ENCODE measurements around the gene PRR36. TPM values are rescaled to one million over a fixed set of nuclear protein-coding genes. Genes with fewer than 3 reads are reported as not detected.
A peak's percentile ranks its signal among the peaks of the same experiment; 100 is the strongest.

PRR36 gene
- total RNA-seq, 1 experiment from 2014 or later, result 21.9 TPM

DNA sequence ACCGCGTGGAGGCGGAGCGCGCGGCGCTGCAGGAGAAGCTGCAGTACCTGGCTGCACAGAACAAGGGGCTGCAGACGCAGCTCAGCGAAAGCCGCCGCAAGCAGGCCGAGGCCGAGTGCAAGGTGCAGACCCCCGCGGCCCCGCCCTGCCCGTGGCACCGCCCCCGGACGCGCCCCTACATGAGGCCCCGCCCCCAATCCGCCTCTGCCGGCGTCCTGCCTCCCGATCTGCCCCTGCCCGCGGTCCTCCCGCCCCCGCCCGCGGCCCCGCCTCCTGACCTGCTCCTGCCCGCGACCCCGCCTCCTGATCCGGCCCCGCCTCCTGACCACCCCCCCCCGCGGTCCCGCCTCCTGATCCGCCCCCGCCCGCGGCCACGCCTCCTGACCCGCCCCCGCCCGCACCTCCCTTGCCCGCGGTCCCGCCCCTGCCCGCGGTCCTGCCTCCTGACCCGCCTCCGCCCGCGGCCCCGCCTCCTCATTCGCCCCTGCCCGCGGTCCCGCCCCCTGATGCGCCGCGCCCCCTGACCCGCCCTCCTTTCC, 11.7 kb downstream of the PRR36 start:
- TF ChIP-seq ZNF423 (CRISPR knock-in tag; IDR thresholded peaks at IDR 0.05) (no peak), SP1 (CRISPR knock-in tag; conservative IDR thresholded peaks at IDR 0.05) (peak; percentile 60; the same call in 1 of the 2 replicates), ZNF263 (CRISPR knock-in tag; IDR thresholded peaks at IDR 0.05; ENCODE audit: low read depth) (0 out of 2 replicates have a peak, but pooled peaks have one; percentile 82)
- no peaks in the 10 kb centered on the region for H3K36me3 Mint-ChIP-seq
- peaks cover 21% of the 10 kb centered on the region for H3K4me1 Mint-ChIP-seq
- no peak overlapping the region for H3K27ac Mint-ChIP-seq
- ChIA-PET CTCF (interaction anchor here (0.9 to 4.5 kb wide), 25 partner anchors 10 to 294 kb away, joined by 3 to 45 read pairs (median 8); partner anchors contain the start of genes LRRC8E, MAP2K7, PRR36 and SNAPC2), POLR2A (interaction anchor here (1.0 to 1.9 kb wide), 6 partner anchors 9 to 59 kb away, joined by 3 to 8 read pairs (median 4); partner anchors contain the start of gene MAP2K7)
- ATAC-seq, result peak; percentile 71
- peak overlapping the region; percentile 79 for H3K4me3 Mint-ChIP-seq
- DNase-seq (ENCODE audit: low spot score), result peak; percentile 99
- peaks cover 77% of the 10 kb centered on the region for H3K27me3 Mint-ChIP-seq (ENCODE audit: low read depth)
- H3K9me3 Mint-ChIP-seq, result no peaks in the 10 kb centered on the region

DNA sequence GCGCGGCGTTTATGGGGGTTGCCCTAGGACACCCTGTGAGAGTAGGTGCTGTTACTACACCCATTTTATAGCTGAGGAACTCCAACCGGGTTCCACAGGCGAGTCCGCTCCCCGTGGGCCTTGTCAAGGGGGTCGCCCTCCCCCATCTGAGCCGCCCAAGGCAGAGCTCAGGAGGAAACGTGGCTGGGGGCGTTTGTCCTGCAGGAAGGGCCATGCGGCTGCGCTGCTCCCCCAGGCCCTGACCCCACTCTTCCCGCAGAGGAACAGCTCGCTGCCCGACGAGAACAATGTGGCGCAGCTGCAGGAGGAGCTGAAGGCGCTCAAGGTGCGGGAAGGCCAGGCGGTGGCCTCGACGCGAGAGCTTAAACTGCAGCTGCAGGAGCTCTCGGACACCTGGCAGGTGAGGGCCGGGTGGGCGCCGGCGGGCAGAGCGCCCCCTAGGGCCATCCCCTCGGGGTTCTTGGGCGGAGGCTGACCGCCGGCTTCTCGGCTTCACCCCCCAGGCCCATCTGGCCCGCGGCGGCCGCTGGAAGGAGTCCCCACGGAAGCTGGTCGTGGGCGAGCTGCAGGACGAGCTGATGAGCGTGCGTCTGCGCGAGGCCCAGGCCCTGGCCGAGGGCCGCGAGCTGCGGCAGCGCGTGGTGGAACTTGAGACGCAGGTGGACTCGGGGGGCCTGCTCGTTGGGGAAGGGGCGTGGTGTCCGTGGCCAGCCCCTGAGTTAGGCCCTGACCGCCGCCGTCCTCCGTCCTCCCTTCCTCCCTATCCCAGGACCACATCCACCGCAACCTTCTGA, 12.4 kb downstream of the PRR36 start:
- no peaks in the 10 kb centered on the region for H3K9me3 Mint-ChIP-seq
- H3K4me3 Mint-ChIP-seq, result peak overlapping the region; percentile 79
- peaks cover 21% of the 10 kb centered on the region for H3K4me1 Mint-ChIP-seq
- peak; percentile 60 for DNase-seq (ENCODE audit: low spot score)
- H3K27ac Mint-ChIP-seq, result no peak overlapping the region
- ChIA-PET POLR2A (interaction anchor here (0.6 to 1.9 kb wide), 9 partner anchors 9 to 138 kb away, joined by 3 to 11 read pairs (median 4); partner anchors contain the start of genes MAP2K7 and TIMM44), CTCF (interaction anchor here (0.6 to 4.5 kb wide), 32 partner anchors 7 to 1401 kb away, joined by 3 to 45 read pairs (median 6); partner anchors contain the start of genes LRRC8E, MAP2K7, PET100 and PRR36)
- H3K36me3 Mint-ChIP-seq, result no peaks in the 10 kb centered on the region
- ATAC-seq, result peak; percentile 2
- H3K27me3 Mint-ChIP-seq (ENCODE audit: low read depth), result peaks cover 77% of the 10 kb centered on the region
- TF ChIP-seq, protein P1, sequence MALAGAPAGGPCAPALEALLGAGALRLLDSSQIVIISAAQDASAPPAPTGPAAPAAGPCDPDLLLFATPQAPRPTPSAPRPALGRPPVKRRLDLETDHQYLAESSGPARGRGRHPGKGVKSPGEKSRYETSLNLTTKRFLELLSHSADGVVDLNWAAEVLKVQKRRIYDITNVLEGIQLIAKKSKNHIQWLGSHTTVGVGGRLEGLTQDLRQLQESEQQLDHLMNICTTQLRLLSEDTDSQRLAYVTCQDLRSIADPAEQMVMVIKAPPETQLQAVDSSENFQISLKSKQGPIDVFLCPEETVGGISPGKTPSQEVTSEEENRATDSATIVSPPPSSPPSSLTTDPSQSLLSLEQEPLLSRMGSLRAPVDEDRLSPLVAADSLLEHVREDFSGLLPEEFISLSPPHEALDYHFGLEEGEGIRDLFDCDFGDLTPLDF (CRISPR knock-in tag; IDR thresholded peaks at IDR 0.05), result 0 out of 2 replicates have a peak, but pooled peaks have one; percentile 60
- no peak for TF ChIP-seq CREM (CRISPR knock-in tag; IDR thresholded peaks at IDR 0.05)
- no peak; the same call in 1 of the 2 replicates for TF ChIP-seq STAT6 (CRISPR knock-in tag; conservative IDR thresholded peaks at IDR 0.05; ENCODE audit: low read depth)
- TF ChIP-seq, protein P2, sequence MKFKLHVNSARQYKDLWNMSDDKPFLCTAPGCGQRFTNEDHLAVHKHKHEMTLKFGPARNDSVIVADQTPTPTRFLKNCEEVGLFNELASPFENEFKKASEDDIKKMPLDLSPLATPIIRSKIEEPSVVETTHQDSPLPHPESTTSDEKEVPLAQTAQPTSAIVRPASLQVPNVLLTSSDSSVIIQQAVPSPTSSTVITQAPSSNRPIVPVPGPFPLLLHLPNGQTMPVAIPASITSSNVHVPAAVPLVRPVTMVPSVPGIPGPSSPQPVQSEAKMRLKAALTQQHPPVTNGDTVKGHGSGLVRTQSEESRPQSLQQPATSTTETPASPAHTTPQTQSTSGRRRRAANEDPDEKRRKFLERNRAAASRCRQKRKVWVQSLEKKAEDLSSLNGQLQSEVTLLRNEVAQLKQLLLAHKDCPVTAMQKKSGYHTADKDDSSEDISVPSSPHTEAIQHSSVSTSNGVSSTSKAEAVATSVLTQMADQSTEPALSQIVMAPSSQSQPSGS (CRISPR knock-in tag; IDR thresholded peaks at IDR 0.05; ENCODE audit: borderline replicate concordance, low read depth), result no peak
- TF ChIP-seq MYBL2 (CRISPR knock-in tag; IDR thresholded peaks at IDR 0.05), result no peak
- TF ChIP-seq, protein P3, sequence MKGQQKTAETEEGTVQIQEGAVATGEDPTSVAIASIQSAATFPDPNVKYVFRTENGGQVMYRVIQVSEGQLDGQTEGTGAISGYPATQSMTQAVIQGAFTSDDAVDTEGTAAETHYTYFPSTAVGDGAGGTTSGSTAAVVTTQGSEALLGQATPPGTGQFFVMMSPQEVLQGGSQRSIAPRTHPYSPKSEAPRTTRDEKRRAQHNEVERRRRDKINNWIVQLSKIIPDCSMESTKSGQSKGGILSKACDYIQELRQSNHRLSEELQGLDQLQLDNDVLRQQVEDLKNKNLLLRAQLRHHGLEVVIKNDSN (CRISPR knock-in tag; IDR thresholded peaks at IDR 0.05), result 0 out of 2 replicates have a peak, but pooled peaks have one; percentile 50
- no peak for TF ChIP-seq NR3C1 (CRISPR knock-in tag; conservative IDR thresholded peaks at IDR 0.05; ENCODE audit: low read depth)
- no peak for TF ChIP-seq PRDM15 (CRISPR knock-in tag; IDR thresholded peaks at IDR 0.05)
- peak; percentile 22; the same call in 1 of the 2 replicates for TF ChIP-seq CTCF (IDR thresholded peaks at IDR 0.05)
- TF ChIP-seq, protein P4, sequence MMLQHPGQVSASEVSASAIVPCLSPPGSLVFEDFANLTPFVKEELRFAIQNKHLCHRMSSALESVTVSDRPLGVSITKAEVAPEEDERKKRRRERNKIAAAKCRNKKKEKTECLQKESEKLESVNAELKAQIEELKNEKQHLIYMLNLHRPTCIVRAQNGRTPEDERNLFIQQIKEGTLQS (CRISPR knock-in tag; conservative IDR thresholded peaks at IDR 0.05), result no peak
- no peak for TF ChIP-seq NR2C2 (CRISPR knock-in tag; IDR thresholded peaks at IDR 0.05)
- peak; percentile 74; the same call in 1 of the 2 replicates for TF ChIP-seq ZBTB43 (CRISPR knock-in tag; IDR thresholded peaks at IDR 0.05)
- no peak for TF ChIP-seq FOXJ3 (CRISPR knock-in tag; IDR thresholded peaks at IDR 0.05; ENCODE audit: borderline replicate concordance)
- no peak; the same call in 1 of the 2 replicates for TF ChIP-seq ZNF263 (CRISPR knock-in tag; IDR thresholded peaks at IDR 0.05; ENCODE audit: low read depth)
- TF ChIP-seq ZNF396 (CRISPR knock-in tag; IDR thresholded peaks at IDR 0.05; ENCODE audit: borderline replicate concordance), result no peak
